GM19372 (cell line): ENCODE results near the gene FIBP.

Experiments used
- ATAC-seq: cut with Tn5 transposase; IDR thresholded peaks from one replicate; pipeline ENCODE4 v1.9.1; 2021; ENCODE audit warnings: mild to moderate bottlenecking, low read depth, moderate library complexity; ENCODE audit not compliant: unreplicated experiment

Gene FIBP

GRCh38 chr11:65871811-65872548 lies 16.3 kb downstream of the FIBP start:
- no peak for ATAC-seq

- ATAC-seq = no peak
These were observed 17.3 kb downstream of the FIBP start for GRCh38 chr11:65870706-65871681.

GRCh38 chr11:65870307-65870658 lies 18.0 kb downstream of the FIBP start:
- ATAC-seq = no peak

GRCh38 chr11:65869643-65870306 lies 18.5 kb downstream of the FIBP start:
- ATAC-seq = no peak

- no peak for ATAC-seq
These were observed 19.4 kb downstream of the FIBP start for GRCh38 chr11:65868907-65869306.

DNA sequence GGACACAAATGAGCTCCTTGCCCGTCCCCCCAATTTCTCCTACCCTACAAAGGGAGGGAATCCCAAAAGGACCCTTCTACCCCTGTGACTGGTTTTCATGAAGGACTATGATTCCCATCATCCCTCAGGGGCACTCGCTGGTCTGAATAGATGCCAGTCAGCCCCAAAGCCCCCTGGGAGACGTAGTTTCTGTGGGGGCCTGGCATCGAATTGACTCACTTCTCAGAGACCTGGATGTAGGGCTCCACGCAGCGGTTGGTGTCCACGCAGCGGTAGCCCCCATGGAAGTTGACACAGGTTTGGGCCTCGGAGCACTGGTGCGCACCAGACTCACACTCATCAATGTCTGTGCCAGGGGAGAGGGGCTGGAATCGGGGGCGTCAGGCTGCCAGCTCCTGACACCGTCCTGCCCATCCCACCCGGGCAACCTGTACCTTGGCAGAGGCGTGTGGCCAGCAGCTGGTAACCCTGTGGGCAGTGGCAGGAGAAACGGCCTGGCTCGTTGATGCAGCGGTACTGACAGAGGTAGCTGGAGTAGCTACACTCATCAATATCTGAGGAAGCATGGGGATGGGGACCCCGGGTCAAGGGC lies 20.1 kb downstream of the FIBP start:
- no peak for ATAC-seq

DNA sequence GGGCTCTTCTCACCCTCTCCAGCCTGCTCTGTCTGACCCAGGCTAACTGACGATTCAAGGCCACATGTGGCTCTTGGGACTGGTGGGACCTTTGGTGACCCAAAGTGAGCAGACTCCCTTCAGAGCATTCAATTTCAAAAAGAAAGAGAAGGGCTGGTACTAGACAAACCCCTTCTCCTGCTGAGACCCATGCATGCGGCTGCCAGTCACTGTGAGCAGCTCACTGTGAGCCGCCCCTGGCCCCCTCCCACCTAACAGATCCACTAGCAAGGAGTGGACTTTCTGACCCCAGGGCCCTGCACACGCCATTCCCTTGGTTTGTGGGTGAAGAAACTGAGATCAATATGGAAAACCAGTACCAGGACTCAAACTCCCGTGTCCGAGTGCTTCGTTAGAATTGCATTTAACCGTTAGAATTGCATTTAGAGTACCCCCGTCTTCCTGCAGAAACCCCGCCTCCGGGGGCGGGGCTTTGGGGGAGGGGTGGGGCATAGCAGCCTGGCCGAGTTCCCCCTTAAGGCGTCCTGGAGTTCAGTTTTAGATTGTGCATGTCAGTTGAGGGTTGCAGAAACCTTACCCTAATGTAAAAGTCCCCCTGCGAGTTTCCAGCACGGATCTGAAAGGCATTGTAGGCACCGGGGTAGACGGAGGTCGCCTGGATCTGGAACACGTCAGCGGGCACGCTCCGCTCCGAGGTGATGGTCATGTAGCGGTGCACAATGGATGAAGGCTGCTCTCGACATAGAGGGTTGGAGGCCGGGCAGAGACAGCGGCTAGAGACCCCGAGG lies 20.8 kb downstream of the FIBP start:
- no peak for ATAC-seq

GRCh38 chr11:65866509-65867283 lies 21.6 kb downstream of the FIBP start:
- no peak for ATAC-seq

- no peak for ATAC-seq
These were observed 22.6 kb downstream of the FIBP start for GRCh38 chr11:65865550-65866172.

GRCh38 chr11:65864706-65865471 lies 23.4 kb downstream of the FIBP start:
- no peak for ATAC-seq

- ATAC-seq = no peak
These were observed 24.2 kb downstream of the FIBP start for GRCh38 chr11:65863889-65864705.

DNA sequence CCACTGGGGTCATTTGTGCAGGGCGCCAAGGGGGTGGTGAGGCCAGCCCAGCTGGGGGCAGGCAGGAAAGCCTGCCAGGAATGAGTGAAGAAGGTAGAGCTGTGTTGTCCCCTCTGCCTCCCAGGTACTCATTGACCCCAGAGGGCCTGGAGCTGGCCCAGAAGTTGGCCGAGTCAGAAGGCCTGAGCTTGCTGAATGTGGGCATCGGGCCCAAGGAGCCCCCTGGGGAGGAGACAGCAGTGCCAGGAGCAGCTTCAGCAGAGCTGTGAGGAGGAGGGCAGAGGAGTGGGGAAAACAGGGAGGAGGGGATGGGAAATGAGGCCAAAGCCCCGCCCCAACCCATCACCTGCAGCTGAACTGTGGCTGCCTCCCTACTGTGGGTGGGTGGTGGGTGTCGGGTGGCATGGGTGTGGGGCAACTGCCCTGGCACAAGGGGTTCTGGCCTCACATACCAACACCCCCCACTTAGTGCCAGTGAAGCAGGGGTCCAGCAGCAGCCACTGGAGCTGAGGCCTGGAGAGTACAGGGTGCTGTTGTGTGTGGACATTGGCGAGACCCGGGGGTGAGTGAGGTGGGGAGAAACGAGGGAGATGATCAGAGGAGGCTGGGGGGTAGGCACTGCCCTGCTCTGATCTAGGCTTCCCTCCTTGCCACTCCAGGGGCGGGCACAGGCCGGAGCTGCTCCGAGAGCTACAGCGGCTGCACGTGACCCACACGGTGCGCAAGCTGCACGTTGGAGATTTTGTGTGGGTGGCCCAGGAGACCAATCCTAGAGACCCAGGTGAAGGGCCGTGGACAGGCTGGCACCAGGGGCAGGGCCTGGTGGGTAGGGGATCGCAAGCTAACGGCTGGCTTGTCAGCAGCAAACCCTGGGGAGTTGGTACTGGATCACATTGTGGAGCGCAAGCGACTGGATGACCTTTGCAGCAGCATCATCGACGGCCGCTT lies 25.1 kb downstream of the FIBP start:
- ATAC-seq = no peak

GRCh38 chr11:65862191-65862735 lies 26.0 kb downstream of the FIBP start:
- ATAC-seq = no peak

GRCh38 chr11:65861533-65862183 lies 26.6 kb downstream of the FIBP start:
- no peak for ATAC-seq

GRCh38 chr11:65861165-65861505 lies 27.1 kb downstream of the FIBP start:
- no peak for ATAC-seq
